Daoy (cell line): ENCODE results near the gene SCUBE3. TPM values are rescaled to one million over a fixed set of nuclear protein-coding genes. Genes with fewer than 3 reads are reported as not detected.

ENCODE experiments used
- DNase-seq: peaks from one replicate; pipeline ENCODE4 v3.0.0-alpha.2; 2015; ENCODE audit warnings: low read depth
- total RNA-seq: library from RNA; depleted of rRNA; stranded (reverse); fragments of >200 nt; shearing (Covaris generic); gene quantifications from 2 replicates; pipeline ENCODE4 v1.2.3, GENCODE V29; 2014; rRNA removed

SCUBE3 gene
- 1.1 and 2.0 TPM in 2 replicates for total RNA-seq

GRCh38 chr6:35213824-35214756, at the start of gene SCUBE3:
SCUBE3 (plus strand) TSS chr6:35213956; CDS start chr6:35214419, 463 bp downstream.
- DNase-seq: peak; percentile 71

GRCh38 chr6:35164277-35164676, 49.5 kb upstream of the SCUBE3 start:
- DNase-seq: no peak

- DNase-seq: no peak
Observed at GRCh38 chr6:35164868-35165267, 48.9 kb upstream of the SCUBE3 start.

- peak; percentile 43 for DNase-seq
Observed at GRCh38 chr6:35165630-35166071, 48.1 kb upstream of the SCUBE3 start.

- DNase-seq: no peak
Observed at GRCh38 chr6:35166116-35166515, 47.6 kb upstream of the SCUBE3 start.

- DNase-seq: no peak
Observed at GRCh38 chr6:35166520-35166919, 47.2 kb upstream of the SCUBE3 start.

GRCh38 chr6:35167505-35167904, 46.3 kb upstream of the SCUBE3 start:
- DNase-seq: no peak

GRCh38 chr6:35168461-35168861, 45.3 kb upstream of the SCUBE3 start:
- no peak for DNase-seq

- no peak for DNase-seq
Observed at GRCh38 chr6:35170166-35170565, 43.6 kb upstream of the SCUBE3 start.

- DNase-seq: no peak
Observed at GRCh38 chr6:35170891-35171290, 42.9 kb upstream of the SCUBE3 start.

- no peak for DNase-seq
Observed at GRCh38 chr6:35173044-35173426, 40.7 kb upstream of the SCUBE3 start.

GRCh38 chr6:35173427-35174087, 40.2 kb upstream of the SCUBE3 start:
- peak; percentile 56 for DNase-seq

GRCh38 chr6:35174088-35174434, 39.7 kb upstream of the SCUBE3 start:
- DNase-seq: no peak

GRCh38 chr6:35174501-35174900, 39.3 kb upstream of the SCUBE3 start:
- no peak for DNase-seq

- DNase-seq: no peak
Observed at GRCh38 chr6:35176301-35177024, 37.3 kb upstream of the SCUBE3 start.

GRCh38 chr6:35177157-35177556, 36.6 kb upstream of the SCUBE3 start:
- DNase-seq: no peak

- DNase-seq: no peak
Observed at GRCh38 chr6:35177596-35177995, 36.2 kb upstream of the SCUBE3 start.

- DNase-seq: no peak
Observed at GRCh38 chr6:35178012-35178411, 35.7 kb upstream of the SCUBE3 start.

GRCh38 chr6:35178932-35179832, 34.6 kb upstream of the SCUBE3 start:
- no peak for DNase-seq

GRCh38 chr6:35179901-35180535, 33.7 kb upstream of the SCUBE3 start:
- DNase-seq: no peak
